Measurements from ENCODE around the gene MAP3K7CL. TPM values are rescaled to one million over a fixed set of nuclear protein-coding genes. Genes with fewer than 3 reads are reported as not detected.
"Not testable (repeated sequence)": the region's sequence is repeated elsewhere in the genome, so short reads cannot be mapped to it uniquely, and the experiment has no call there.

Gene MAP3K7CL
- total RNA-seq, 2 experiments from 2014 or later = 4.8 to 5.7 TPM

GRCh38 chr21:29159842-29160241, 29.4 kb downstream of the MAP3K7CL start:
- Mint-ChIP-seq H3K4me1 (ENCODE audit: low read depth) (no peaks in the 10 kb centered on the region), H3K4me3 (no peak overlapping the region), H3K27me3 (no peaks in the 10 kb centered on the region), H3K27ac (no peak overlapping the region), H3K9me3 (no peaks in the 10 kb centered on the region), H3K36me3 (peaks cover 4% of the 10 kb centered on the region)
- POLR2A ChIA-PET = no interaction called here
- intact Hi-C loops (cut with micrococcal nuclease) = loop anchor here (10.0 kb wide), 1 partner anchor 135 kb away; the partner anchor contains the start of gene BACH1
- CTCF ChIA-PET = no interaction called here
- DNase-seq = no peak

- H3K27me3 Mint-ChIP-seq; H3K36me3 Mint-ChIP-seq; H3K4me1 Mint-ChIP-seq (ENCODE audit: low read depth); H3K27ac Mint-ChIP-seq; H3K9me3 Mint-ChIP-seq; DNase-seq; POLR2A ChIA-PET; H3K4me3 Mint-ChIP-seq: not testable (repeated sequence)
- intact Hi-C loops (cut with micrococcal nuclease) = loop anchor here (10.0 kb wide), 1 partner anchor 132 kb away; the partner anchor contains the start of gene BACH1
- CTCF ChIA-PET = interaction anchor here (2.5 kb wide), 1 partner anchor 214 kb away, joined by 15 read pairs; no protein-coding TSS in a partner anchor
These were observed 32.4 kb downstream of the MAP3K7CL start for GRCh38 chr21:29162825-29163224.

GRCh38 chr21:29163341-29164115, 33.1 kb downstream of the MAP3K7CL start:
- ChIA-PET POLR2A (interaction anchor here (0.6 kb wide), 1 partner anchor 689 kb away, joined by 4 read pairs; no protein-coding TSS in a partner anchor), CTCF (interaction anchor here (0.7 to 2.5 kb wide), 12 partner anchors 8 to 314 kb away, joined by 3 to 31 read pairs (median 6); no protein-coding TSS in a partner anchor)
- intact Hi-C loops (cut with micrococcal nuclease) = loop anchor here (1.0 to 10.0 kb wide), 3 partner anchors 131 to 209 kb away; partner anchors contain the start of gene BACH1
- DNase-seq = no peak
- Mint-ChIP-seq H3K4me1 (ENCODE audit: low read depth) (peaks cover 1% of the 10 kb centered on the region), H3K27ac (no peak overlapping the region), H3K27me3 (no peaks in the 10 kb centered on the region), H3K4me3 (no peak overlapping the region), H3K36me3 (peaks cover 4% of the 10 kb centered on the region), H3K9me3 (no peaks in the 10 kb centered on the region)

GRCh38 chr21:29164323-29164942, 34.0 kb downstream of the MAP3K7CL start:
- no peak overlapping the region for H3K4me3 Mint-ChIP-seq
- H3K9me3 Mint-ChIP-seq = no peaks in the 10 kb centered on the region
- H3K27me3 Mint-ChIP-seq = no peaks in the 10 kb centered on the region
- intact Hi-C loops (cut with micrococcal nuclease) = loop anchor here (1.0 to 10.0 kb wide), 3 partner anchors 130 to 208 kb away; partner anchors contain the start of gene BACH1
- H3K27ac Mint-ChIP-seq = no peak overlapping the region
- POLR2A ChIA-PET = no interaction called here
- peaks cover 4% of the 10 kb centered on the region for H3K36me3 Mint-ChIP-seq
- no peak for DNase-seq
- CTCF ChIA-PET = interaction anchor here (0.7 to 2.5 kb wide), 14 partner anchors 9 to 1919 kb away, joined by 3 to 31 read pairs (median 4); no protein-coding TSS in a partner anchor
- peaks cover 4% of the 10 kb centered on the region for H3K4me1 Mint-ChIP-seq (ENCODE audit: low read depth)

GRCh38 chr21:29166323-29166722, 35.9 kb downstream of the MAP3K7CL start:
- intact Hi-C loops (cut with micrococcal nuclease) = loop anchor here (10.0 kb wide), 1 partner anchor 128 kb away; the partner anchor contains the start of gene BACH1
- H3K36me3 Mint-ChIP-seq = no peaks in the 10 kb centered on the region
- POLR2A ChIA-PET = no interaction called here

GRCh38 chr21:29166853-29167252, 36.4 kb downstream of the MAP3K7CL start:
- intact Hi-C loops (cut with micrococcal nuclease) = loop anchor here (10.0 kb wide), 1 partner anchor 128 kb away; the partner anchor contains the start of gene BACH1
- Mint-ChIP-seq H3K36me3 (no peaks in the 10 kb centered on the region), H3K27me3 (no peaks in the 10 kb centered on the region), H3K4me1 (ENCODE audit: low read depth) (peaks cover 6% of the 10 kb centered on the region), H3K9me3 (no peaks in the 10 kb centered on the region), H3K27ac (no peak overlapping the region), H3K4me3 (no peak overlapping the region)
- POLR2A ChIA-PET = no interaction called here
- DNase-seq = no peak
- CTCF ChIA-PET = no interaction called here

More at GRCh38 chr21:29166323-29166722, 35.9 kb downstream of the MAP3K7CL start:
- Mint-ChIP-seq H3K27ac (no peak overlapping the region), H3K9me3 (no peaks in the 10 kb centered on the region), H3K4me3 (no peak overlapping the region), H3K4me1 (ENCODE audit: low read depth) (peaks cover 6% of the 10 kb centered on the region), H3K27me3 (no peaks in the 10 kb centered on the region)
- CTCF ChIA-PET = interaction anchor here (0.6 to 0.9 kb wide), 2 partner anchors 205 to 310 kb away, joined by 4 to 6 read pairs; no protein-coding TSS in a partner anchor
- no peak for DNase-seq

- POLR2A ChIA-PET; DNase-seq; H3K27ac Mint-ChIP-seq; H3K27me3 Mint-ChIP-seq; H3K9me3 Mint-ChIP-seq; H3K4me1 Mint-ChIP-seq (ENCODE audit: low read depth); H3K36me3 Mint-ChIP-seq; CTCF ChIA-PET; H3K4me3 Mint-ChIP-seq: not testable (repeated sequence)
- intact Hi-C loops (cut with micrococcal nuclease) = loop anchor here (10.0 kb wide), 1 partner anchor 127 kb away; the partner anchor contains the start of gene BACH1
These were observed 37.0 kb downstream of the MAP3K7CL start for GRCh38 chr21:29167481-29167880.

GRCh38 chr21:29168891-29169315, 38.5 kb downstream of the MAP3K7CL start:
- ChIA-PET POLR2A (no interaction called here), CTCF (interaction anchor here (0.8 kb wide), 1 partner anchor 203 kb away, joined by 3 read pairs; no protein-coding TSS in a partner anchor)
- intact Hi-C loops (cut with micrococcal nuclease) = loop anchor here (10.0 kb wide), 1 partner anchor 126 kb away; the partner anchor contains the start of gene BACH1
- no peak for DNase-seq
- no peaks in the 10 kb centered on the region for H3K27me3 Mint-ChIP-seq
- no peak overlapping the region for H3K4me3 Mint-ChIP-seq
- peaks cover 6% of the 10 kb centered on the region for H3K4me1 Mint-ChIP-seq (ENCODE audit: low read depth)
- no peaks in the 10 kb centered on the region for H3K9me3 Mint-ChIP-seq
- no peaks in the 10 kb centered on the region for H3K36me3 Mint-ChIP-seq
- H3K27ac Mint-ChIP-seq = no peak overlapping the region

- H3K4me3 Mint-ChIP-seq = no peak overlapping the region
- intact Hi-C loops (cut with micrococcal nuclease) = no loop called here
- H3K4me1 Mint-ChIP-seq (ENCODE audit: low read depth) = peaks cover 6% of the 10 kb centered on the region
- H3K9me3 Mint-ChIP-seq = no peaks in the 10 kb centered on the region
- no peak for DNase-seq
- no peaks in the 10 kb centered on the region for H3K36me3 Mint-ChIP-seq
- no peak overlapping the region for H3K27ac Mint-ChIP-seq
- ChIA-PET POLR2A (no interaction called here), CTCF (interaction anchor here (0.6 kb wide), 1 partner anchor 31 kb away, joined by 3 read pairs; no protein-coding TSS in a partner anchor)
- no peaks in the 10 kb centered on the region for H3K27me3 Mint-ChIP-seq
These were observed 40.5 kb downstream of the MAP3K7CL start for GRCh38 chr21:29170944-29171343.

- H3K9me3 Mint-ChIP-seq = no peaks in the 10 kb centered on the region
- no peak overlapping the region for H3K4me3 Mint-ChIP-seq
- CTCF ChIA-PET = no interaction called here
These were observed 41.8 kb downstream of the MAP3K7CL start for GRCh38 chr21:29172282-29172681.

GRCh38 chr21:29174607-29175013, 44.2 kb downstream of the MAP3K7CL start:
- Mint-ChIP-seq H3K36me3 (no peaks in the 10 kb centered on the region), H3K27ac (no peak overlapping the region), H3K27me3 (no peaks in the 10 kb centered on the region), H3K4me1 (ENCODE audit: low read depth) (peaks cover 2% of the 10 kb centered on the region), H3K9me3 (no peaks in the 10 kb centered on the region), H3K4me3 (no peak overlapping the region)
- ChIA-PET CTCF (interaction anchor here (0.5 to 0.6 kb wide), 2 partner anchors 20 to 21 kb away, joined by 3 read pairs; no protein-coding TSS in a partner anchor), POLR2A (interaction anchor here (0.5 kb wide), 1 partner anchor 141 kb away, joined by 4 read pairs; no protein-coding TSS in a partner anchor)
- no peak for DNase-seq
- intact Hi-C loops (cut with micrococcal nuclease) = no loop called here

More at GRCh38 chr21:29172282-29172681, 41.8 kb downstream of the MAP3K7CL start:
- POLR2A ChIA-PET = no interaction called here
- H3K4me1 Mint-ChIP-seq (ENCODE audit: low read depth) = peaks cover 6% of the 10 kb centered on the region
- intact Hi-C loops (cut with micrococcal nuclease) = no loop called here
- DNase-seq = no peak
- no peaks in the 10 kb centered on the region for H3K27me3 Mint-ChIP-seq
- H3K27ac Mint-ChIP-seq = no peak overlapping the region
- no peaks in the 10 kb centered on the region for H3K36me3 Mint-ChIP-seq

Data from activated CD4-positive, alpha-beta memory T cell treated with anti-CD3 and anti-CD28 coated beads for 36 hours (primary cell).